ENCODE data around the gene ZCCHC8.

The ZCCHC8 gene

GRCh38 chr12:122526683-122527477 lies 26.1 kb upstream of the ZCCHC8 start, which contains the start of the genes KNTC1 and RSRC2:
KNTC1 (plus strand) TSS chr12:122527249; CDS start chr12:122530064, 2,815 bp downstream.
RSRC2 (minus strand) TSS chr12:122526936; CDS start chr12:122526853, 83 bp downstream.
- H3K27ac ChIP-seq (ENCODE audit: poor library complexity, severe bottlenecking): peak within 1 kb of the TSS; percentile 84
- H3K4me1 ChIP-seq (ENCODE audit: insufficient read depth, poor library complexity, severe bottlenecking): peaks cover 27% of the 10 kb centered on the region
- ATAC-seq (ENCODE audit: low read depth) (peak; percentile 86), DNase-seq (ENCODE audit: low spot score) (peak; percentile 98)
- TF ChIP-seq, protein P1, sequence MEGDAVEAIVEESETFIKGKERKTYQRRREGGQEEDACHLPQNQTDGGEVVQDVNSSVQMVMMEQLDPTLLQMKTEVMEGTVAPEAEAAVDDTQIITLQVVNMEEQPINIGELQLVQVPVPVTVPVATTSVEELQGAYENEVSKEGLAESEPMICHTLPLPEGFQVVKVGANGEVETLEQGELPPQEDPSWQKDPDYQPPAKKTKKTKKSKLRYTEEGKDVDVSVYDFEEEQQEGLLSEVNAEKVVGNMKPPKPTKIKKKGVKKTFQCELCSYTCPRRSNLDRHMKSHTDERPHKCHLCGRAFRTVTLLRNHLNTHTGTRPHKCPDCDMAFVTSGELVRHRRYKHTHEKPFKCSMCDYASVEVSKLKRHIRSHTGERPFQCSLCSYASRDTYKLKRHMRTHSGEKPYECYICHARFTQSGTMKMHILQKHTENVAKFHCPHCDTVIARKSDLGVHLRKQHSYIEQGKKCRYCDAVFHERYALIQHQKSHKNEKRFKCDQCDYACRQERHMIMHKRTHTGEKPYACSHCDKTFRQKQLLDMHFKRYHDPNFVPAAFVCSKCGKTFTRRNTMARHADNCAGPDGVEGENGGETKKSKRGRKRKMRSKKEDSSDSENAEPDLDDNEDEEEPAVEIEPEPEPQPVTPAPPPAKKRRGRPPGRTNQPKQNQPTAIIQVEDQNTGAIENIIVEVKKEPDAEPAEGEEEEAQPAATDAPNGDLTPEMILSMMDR (IDR thresholded peaks at IDR 0.05; ENCODE audit: poor library complexity, severe bottlenecking): no peak
- H3K9me3 ChIP-seq (ENCODE audit: severe bottlenecking): no peaks in the 10 kb centered on the region
- H3K36me3 ChIP-seq (ENCODE audit: low read depth): peaks cover 77% of the 10 kb centered on the region
- no peaks in the 10 kb centered on the region for H3K27me3 ChIP-seq (ENCODE audit: insufficient read depth, poor library complexity, severe bottlenecking)
- H3K4me3 ChIP-seq (ENCODE audit: severe bottlenecking): peak within 1 kb of the TSS; percentile 83

- no peak for DNase-seq (ENCODE audit: low spot score)
- TF ChIP-seq, protein P1 (IDR thresholded peaks at IDR 0.05; ENCODE audit: poor library complexity, severe bottlenecking): no peak
- no peak for ATAC-seq (ENCODE audit: low read depth)
- no peaks in the 10 kb centered on the region for H3K27me3 ChIP-seq (ENCODE audit: insufficient read depth, poor library complexity, severe bottlenecking)
- peaks cover 79% of the 10 kb centered on the region for H3K36me3 ChIP-seq (ENCODE audit: low read depth)
- H3K9me3 ChIP-seq (ENCODE audit: severe bottlenecking): no peaks in the 10 kb centered on the region
- H3K4me1 ChIP-seq (ENCODE audit: insufficient read depth, poor library complexity, severe bottlenecking): peaks cover 27% of the 10 kb centered on the region
- H3K4me3 ChIP-seq (ENCODE audit: severe bottlenecking): peak overlapping the region; percentile 41
- H3K27ac ChIP-seq (ENCODE audit: poor library complexity, severe bottlenecking): peak overlapping the region; percentile 84
Measured at GRCh38 chr12:122523846-122524718, 23.4 kb upstream of the ZCCHC8 start.

- no peak for DNase-seq (ENCODE audit: low spot score)
- Histone ChIP-seq H3K9me3 (ENCODE audit: severe bottlenecking) (no peaks in the 10 kb centered on the region), H3K36me3 (ENCODE audit: low read depth) (peaks cover 79% of the 10 kb centered on the region), H3K4me1 (ENCODE audit: insufficient read depth, poor library complexity, severe bottlenecking) (peaks cover 24% of the 10 kb centered on the region), H3K27me3 (ENCODE audit: insufficient read depth, poor library complexity, severe bottlenecking) (no peaks in the 10 kb centered on the region), H3K4me3 (ENCODE audit: severe bottlenecking) (peak overlapping the region; percentile 41), H3K27ac (ENCODE audit: poor library complexity, severe bottlenecking) (no peak overlapping the region)
- TF ChIP-seq, protein P1 (IDR thresholded peaks at IDR 0.05; ENCODE audit: poor library complexity, severe bottlenecking): no peak
- ATAC-seq (ENCODE audit: low read depth): no peak
Measured at GRCh38 chr12:122523280-122523679, 22.5 kb upstream of the ZCCHC8 start.

DNA sequence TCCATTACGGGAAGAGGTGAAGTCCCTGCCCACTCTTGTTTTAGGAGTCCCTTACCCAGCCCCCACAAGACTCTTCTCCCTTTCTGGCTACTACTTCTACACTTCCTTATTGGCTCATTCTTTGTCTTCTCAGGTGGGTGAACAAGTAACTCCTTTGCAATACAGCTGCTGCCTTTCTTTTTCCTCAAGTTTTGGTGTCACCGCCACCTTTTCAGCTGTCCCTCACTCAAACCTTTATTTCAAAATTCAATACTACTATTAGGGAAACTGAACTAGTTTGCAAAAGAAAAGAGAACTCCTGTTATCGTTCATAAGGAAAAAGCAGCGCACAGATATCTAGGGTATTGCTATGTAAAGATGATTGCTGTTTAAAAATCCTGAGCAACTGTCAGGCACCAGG lies 19.9 kb upstream of the ZCCHC8 start:
- Histone ChIP-seq H3K36me3 (ENCODE audit: low read depth) (peaks cover 99% of the 10 kb centered on the region), H3K9me3 (ENCODE audit: severe bottlenecking) (no peaks in the 10 kb centered on the region), H3K27ac (ENCODE audit: poor library complexity, severe bottlenecking) (no peak overlapping the region), H3K4me1 (ENCODE audit: insufficient read depth, poor library complexity, severe bottlenecking) (peaks cover 22% of the 10 kb centered on the region), H3K4me3 (ENCODE audit: severe bottlenecking) (no peak overlapping the region), H3K27me3 (ENCODE audit: insufficient read depth, poor library complexity, severe bottlenecking) (no peaks in the 10 kb centered on the region)
- DNase-seq (ENCODE audit: low spot score): no peak
- no peak for ATAC-seq (ENCODE audit: low read depth)
- TF ChIP-seq, protein P1 (IDR thresholded peaks at IDR 0.05; ENCODE audit: poor library complexity, severe bottlenecking): no peak
